HL-60/S4 treated with retinoic acid at 250 ng/mL for 4 days and 3 days (cell line): Measurements from ENCODE around the gene PEX10.
"Not testable (repeated sequence)": the region's sequence is repeated elsewhere in the genome, so short reads cannot be mapped to it uniquely, and the experiment has no call there.

Experiments
- in situ Hi-C: fragments of 300-500 bp; cut with MboI; formaldehyde crosslinking; loops from 2 replicates; pipeline ENCODE4 v1.7.0; 2022; ENCODE audit warnings: low sequenced_read_pairs

Gene PEX10

DNA sequence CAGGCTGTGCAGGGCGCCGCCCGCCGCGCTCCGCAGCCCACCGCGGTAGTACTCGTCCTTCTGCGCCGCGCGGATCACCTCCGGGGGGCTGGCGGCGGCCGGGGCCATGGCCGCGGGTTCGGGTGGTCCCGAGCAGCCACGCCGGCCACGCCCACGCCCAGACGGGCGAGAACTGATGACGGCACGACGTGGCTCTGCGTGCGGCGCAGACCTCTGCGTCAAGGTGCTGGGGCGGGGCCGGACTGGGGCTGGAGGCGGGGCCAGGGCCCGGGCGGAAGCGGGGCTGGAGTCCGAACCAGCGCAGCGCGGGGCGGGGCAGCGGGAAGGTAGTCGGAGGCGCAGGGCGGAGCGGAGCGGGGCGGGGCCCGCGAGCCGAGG lies at the start of gene PEX10:
Gene PEX10, minus strand, starts transcription at position 170 of the 378 bp plus-strand sequence. Its CDS starts 62 bp downstream, at position 108.
- in situ Hi-C loops = loop anchor here (25.0 kb wide), 1 partner anchor 1000 kb away; no protein-coding TSS in a partner anchor

DNA sequence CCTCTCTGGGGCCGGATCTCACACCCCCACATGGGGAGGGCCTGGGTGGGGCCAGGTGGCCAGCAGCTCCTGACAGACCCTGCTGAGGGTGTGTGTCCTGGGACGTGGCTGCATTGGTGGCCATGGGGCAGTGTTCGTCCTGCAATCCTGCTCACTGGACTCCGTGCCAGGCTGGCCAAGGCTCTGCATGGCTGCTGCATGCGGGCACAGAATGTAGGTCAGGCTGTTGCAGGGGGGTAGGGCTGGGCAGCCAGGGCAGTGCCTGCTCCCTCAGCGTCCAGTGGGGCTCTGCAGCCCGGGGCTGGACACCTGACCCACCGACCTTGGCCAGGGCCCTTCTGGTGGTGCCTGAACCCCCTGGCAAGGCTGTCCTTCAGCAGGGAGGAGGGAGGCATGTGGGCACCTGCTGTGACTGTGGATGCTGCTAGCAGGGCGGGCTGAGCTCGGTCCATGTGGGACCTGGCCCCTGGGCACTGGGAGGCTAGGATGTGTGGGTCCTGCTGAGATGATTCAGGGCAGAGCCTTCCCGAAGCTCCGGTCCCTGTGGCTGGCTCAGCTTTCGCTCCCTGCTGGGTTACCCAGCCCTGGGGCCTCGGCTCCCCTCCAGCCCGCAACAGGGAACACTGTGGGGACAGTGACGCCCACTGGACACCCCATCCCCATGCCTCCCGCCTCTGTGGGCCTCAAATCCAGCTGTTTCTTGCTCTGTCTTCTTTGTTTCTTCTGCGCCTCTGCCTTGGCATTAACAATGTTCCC lies 48.8 kb upstream of the PEX10 start:
- in situ Hi-C loops = no loop called here

DNA sequence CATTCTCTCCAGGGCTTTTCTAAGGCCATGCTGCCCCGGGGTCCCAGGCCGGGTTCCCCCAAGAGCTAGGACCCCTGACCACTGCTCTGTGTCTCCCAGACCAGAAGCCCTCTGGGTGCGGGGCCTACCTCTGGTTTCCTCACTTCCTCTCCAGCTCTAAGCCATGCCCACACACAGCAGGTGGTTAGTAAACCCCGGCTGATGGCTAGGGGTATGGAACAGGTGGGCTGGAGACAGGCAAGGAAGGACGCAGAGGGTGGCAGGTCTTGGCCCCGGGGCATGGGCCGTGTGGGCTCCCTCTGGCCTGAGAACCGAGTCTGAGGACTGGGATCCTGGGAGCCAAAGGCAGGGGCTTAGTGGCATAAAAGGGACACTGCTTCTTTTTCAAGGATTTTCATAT lies 47.8 kb upstream of the PEX10 start:
- in situ Hi-C loops = no loop called here

DNA sequence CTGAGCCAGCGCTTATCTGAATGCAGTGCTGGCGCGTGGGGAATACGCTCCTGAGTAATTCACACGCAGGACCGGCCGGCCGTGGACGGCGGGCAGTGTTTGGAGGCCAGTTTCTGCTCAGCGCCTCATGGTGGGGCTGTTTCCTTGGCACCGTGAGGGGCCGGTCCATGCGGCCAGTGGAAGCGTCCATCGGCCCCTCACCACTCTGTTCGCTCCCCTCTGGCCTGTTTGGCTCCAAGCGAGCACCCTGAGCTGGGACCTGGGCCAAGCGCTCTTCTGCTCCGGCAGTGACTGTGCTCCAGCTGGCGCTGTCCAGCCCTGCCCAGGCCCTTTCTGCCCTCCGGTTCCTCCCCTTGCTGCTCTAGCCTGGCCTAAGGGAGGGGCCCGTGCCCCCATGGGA lies 47.4 kb upstream of the PEX10 start:
- in situ Hi-C loops = no loop called here

DNA sequence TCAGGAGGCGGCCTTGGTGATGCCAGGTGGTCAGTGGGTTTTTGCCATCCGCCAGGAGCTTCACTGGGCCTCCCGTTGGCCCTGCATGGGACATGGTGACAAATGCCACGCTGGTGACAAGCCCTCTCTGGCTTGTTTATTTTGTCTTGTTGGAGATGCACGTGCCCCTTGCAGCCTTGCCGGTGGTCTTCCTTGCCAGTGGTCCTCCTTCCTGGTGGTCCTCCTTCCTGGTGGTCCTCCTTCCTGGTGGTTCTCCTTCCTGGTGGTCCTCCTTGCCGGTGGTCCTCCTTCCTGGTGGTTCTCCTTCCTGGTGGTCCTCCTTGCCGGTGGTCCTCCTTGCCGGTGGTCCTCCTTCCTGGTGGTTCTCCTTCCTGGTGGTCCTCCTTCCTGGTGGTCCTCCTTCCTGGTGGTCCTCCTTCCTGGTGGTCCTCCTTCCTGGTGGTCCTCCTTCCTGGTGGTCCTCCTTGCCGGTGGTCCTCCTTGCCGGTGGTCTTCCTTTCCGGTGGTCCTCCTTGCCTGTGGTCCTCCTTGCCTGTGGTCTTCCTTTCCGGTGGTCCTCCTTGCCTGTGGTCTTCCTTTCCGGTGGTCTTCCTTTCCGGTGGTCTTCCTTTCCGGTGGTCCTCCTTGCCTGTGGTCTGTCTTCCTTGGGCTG lies 46.9 kb upstream of the PEX10 start:
- in situ Hi-C loops = not testable (repeated sequence)

DNA sequence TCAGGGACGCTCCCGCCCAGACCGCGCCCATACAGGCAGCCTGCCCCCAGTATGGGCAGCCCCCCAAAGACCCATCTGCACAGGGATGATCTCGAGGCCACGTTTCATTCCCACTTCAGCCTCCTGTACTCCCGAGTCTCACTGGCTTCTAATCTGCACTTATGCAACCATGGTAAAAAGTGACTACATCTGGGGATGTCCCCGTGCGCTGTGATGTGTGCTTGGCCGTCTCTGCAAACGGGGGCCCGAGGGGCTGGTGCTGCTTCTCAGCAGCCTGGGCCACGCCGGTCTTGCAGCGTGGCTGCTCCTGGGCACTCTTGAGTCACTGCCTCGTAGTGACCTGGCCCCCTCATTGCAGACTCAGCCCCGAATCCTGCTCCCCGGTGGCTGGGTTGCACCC lies 46.3 kb upstream of the PEX10 start:
- in situ Hi-C loops = no loop called here

DNA sequence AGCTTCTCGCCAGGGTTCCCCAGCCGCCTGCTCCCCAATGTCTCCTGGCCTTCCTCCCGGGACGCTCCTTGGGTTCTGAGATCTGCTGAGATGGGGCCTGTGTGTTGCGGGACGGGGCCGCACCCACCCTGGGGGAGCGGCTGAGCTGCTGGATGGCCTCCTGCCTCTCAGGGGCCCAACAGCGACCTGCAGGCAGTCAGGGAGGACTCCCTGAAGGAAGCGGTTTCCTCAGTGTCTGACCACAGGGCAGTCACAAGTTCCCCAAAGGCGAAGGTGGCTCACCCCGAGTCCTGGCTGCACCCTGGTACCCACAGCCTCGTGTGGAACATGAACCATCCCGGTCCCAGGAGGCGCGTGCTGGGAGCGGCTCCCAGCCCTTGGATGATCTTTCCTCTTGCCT lies 45.1 kb upstream of the PEX10 start:
- in situ Hi-C loops = no loop called here

DNA sequence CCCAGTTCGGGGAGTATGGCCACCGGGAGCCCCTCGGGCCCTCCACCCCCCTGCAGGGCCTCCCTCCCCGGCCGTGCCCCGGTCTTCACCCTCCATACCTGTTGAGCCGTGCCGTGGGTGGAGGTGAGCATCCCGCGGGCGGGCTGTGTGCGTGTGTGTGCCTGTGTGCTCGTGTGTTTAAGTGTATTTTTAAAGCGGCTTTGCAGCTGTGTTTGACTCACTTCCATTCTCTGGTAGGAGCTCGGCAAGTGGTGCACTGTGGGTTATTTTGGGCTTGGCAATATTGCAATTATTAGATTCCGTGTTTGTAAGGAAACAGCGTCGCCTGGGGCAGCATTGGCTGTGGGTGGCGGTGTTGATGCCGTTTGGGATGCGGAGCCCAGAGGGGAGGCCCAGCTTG lies 43.4 kb upstream of the PEX10 start:
- in situ Hi-C loops = no loop called here

DNA sequence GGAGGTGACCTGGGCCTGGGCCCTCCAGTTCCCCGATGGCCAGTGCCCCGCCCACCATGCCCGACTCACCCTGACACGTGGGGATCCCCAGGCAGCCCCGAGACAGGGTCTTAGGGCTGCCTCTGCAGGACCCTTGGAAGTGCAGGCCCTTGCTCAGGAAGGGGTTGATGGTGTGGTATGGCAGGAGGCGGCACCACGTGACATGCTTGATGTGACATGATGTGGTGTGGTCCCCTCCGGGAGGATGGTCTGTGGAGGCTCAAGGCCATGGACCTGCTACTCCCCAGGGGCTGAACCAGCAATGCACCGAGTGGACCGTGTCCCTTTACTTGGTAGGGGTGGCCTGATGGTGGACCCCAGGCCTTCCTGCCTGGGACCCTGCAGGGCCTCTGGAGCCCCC lies 41.9 kb upstream of the PEX10 start:
- in situ Hi-C loops = no loop called here

DNA sequence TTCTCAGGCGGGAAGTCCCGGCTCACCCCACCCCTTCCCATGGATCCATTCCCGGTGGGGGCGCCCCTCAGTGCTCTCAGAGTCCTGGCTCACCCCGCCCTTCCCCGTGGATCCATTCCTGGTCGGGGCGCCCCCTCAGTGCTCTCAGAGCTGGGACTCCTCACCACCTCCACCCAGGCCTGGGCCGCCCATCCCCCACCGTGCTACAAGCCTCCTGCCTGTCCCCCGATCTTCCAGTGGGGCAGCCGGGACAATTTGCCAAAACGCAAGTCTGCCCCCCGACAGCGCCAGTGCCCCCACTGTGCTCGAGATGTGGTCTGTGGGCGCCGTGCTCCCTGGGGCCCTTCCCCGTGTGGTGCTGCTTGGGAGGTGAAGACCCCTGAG lies 40.6 kb upstream of the PEX10 start:
- in situ Hi-C loops = no loop called here

DNA sequence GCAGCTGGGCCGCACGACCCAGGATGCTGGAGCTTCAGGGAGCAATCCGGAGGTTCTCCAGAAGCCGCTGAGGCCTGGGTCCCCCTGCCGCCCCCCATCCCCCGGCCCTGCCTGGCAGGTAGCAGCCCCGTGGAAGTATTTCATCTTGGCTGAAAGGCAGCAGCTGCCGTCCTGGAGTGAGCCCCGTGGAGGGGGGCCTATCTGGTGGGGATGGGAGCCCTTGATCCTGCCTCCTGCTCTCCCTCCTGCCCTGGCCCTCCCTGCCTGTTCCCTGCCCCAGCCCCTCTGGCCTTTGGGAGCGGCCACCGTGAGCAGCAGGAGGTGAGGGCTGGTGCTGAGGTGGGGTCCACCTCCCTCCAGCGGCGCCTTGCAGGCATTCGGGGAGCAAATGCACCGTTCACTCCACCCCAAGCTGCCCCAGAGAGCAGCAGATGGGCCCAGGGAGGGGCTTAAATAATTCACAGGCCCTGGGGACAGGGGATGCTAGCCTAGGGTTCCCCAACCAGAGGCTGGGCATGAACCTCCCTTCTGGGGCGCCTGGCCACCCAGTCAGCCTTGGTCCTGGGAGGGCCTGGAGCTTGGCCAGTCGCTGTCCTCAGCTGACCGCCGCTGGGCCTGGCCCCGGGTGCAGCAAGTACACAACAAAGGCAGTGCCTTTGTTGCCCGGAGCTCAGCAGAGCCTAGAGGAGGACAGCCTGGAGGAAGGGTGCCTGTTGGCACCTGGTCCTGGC lies 40.0 kb upstream of the PEX10 start:
- in situ Hi-C loops = no loop called here

DNA sequence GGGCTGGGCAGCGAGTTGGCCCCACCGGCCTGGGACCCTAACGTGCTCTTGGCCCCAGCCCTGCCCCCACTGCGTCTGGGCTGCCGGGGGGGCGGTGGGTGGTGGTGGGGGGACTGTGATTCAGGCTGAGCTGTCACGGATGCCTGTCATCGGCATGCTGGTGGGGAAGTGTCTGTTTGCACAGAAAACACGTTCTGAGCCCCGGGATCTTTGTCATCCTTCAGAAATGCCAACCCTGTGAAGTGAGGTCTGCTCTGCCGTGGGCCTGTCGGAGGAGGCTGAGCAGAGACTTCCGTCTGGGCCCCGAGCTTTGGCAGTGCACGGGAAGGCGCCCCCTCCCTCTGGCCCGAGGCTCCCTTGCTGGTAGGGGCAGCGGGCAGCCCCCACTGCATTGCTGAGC lies 39.4 kb upstream of the PEX10 start:
- in situ Hi-C loops = no loop called here

DNA sequence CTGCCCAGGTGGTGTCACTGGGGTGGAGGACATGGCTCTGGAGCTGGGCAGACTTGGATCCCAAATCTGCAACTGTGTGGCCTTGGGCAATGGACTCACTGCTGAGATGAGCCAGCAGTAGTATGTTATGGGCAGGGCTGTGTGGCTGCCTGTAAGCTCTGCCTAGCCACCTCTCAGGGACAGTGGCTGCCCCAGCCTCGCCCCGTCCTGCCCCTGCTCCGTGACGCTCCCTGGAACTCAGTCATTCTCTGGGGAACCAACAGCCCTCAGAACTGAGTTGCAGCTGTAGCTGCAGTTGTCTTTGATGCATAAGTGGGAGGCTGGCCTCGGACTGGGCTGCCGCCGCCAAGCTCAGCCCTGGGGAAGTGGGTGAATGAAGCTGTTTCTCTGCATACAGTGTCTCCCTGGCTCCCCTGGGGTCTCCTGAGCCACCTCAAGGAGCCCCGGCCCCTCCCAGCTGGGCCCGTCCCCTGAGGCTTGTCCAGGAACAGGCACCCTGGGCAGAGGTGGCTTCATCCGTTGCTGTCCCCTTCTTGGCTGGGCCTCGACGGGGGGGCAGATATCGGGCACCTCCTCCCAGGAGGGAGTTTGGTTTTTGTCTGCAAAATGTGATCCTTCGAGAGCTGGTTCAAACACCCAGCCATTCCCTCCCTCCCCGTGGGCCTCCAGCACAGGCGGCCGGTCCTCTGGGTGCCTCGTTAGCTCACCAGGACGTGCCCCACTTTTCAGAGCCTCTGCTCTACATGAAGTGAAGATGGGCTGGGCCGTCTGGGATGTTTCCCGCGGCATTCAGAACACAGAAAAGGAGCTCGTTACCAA lies 37.5 kb upstream of the PEX10 start:
- in situ Hi-C loops = no loop called here

DNA sequence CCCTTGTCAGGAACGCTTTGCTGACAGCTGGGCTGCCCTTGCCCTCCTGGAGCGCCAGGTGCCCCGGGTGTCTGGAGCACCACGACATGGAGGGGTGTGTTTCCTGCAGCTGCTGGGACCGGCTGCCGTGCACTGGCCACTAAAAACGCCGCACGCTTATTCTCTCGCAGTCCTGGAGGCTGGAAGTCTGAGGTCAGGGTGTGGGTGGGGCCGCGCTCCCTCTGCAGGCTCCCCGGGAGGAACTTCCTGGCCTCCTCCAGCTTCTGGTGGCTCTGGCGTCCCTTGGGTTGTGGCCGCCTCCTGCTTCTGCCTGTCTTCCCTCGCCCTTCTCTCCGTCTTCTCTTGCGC lies 35.7 kb upstream of the PEX10 start:
- in situ Hi-C loops = no loop called here

DNA sequence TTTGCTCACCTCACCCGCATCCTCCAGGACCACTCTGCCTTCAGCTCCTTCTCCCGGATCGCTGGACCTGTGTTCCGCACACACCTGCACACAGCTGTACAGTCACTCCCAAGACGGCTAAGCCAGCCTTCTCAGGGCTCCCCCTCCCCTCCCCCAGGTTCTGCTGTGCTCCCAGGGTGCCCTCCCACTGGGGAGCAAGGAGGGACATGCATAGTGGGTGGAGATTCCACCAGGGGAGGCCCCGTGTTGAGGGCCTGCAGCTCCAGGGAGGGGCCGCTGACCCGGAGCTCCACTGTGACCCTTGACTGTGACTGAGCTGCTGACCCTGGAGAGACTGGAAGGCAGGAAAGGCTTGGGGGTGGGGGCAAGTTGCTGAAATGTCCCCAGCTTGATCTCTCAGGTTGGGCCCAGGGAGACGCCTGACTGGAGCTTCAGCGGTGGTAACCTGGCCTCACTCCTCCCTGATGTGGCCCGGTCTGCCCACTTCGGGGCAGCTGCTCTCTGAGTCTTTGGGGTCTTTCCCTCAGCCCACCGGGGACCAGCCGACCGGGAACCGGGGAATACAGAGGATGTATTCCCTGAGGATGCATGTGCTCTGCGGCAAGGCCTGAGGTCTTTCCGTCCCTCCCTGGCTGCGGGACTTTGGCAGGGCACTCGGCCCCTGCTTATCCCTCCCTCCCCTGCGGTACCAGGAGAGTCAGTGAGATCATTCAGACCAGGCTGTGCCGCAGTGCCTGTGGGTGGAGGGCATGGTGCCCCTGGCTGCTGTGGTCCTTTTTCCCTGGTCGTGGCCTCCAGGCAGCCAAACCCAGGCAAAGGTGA lies 35.1 kb upstream of the PEX10 start:
- in situ Hi-C loops = no loop called here

DNA sequence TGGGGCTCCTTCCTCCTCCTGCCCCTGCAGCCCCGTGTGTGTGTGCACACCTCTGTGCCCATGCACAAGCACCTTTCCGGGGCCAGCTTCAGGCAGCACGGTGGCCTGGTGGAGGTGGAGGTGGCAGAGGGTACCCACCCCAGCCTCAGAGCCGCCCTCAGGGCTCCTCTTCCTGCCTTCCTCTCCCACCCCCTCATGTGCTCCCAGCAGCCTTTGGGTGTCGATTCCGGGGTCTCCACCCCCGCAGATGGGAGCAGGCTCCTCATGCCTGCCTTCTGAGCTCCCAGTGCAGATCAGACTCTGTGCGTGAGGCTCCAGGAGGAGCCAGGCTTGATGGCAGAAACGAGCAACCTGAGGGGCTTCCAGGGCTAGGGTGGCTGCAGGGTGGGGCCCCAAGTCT lies 34.5 kb upstream of the PEX10 start:
- in situ Hi-C loops = no loop called here

DNA sequence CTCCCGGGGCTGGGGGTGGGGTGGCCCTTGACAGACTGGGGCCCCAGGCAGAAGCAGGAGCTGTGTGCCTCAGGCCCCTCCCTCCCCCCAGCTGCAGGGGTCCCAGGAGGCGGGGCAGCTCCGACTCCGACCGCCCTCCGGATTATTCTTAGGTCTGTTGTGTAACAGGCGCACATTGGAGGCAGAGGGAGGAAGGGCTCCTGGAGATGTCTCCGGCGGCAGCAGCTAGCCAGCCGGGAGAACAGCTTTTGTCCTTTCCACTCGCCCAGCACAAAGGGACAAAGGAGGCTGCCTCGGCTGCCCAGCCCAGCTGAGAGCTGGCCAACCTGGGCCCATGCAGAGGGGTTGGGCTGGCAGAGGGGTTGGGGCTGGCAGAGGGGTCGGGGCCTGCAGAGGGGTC lies 34.0 kb upstream of the PEX10 start:
- in situ Hi-C loops = no loop called here

DNA sequence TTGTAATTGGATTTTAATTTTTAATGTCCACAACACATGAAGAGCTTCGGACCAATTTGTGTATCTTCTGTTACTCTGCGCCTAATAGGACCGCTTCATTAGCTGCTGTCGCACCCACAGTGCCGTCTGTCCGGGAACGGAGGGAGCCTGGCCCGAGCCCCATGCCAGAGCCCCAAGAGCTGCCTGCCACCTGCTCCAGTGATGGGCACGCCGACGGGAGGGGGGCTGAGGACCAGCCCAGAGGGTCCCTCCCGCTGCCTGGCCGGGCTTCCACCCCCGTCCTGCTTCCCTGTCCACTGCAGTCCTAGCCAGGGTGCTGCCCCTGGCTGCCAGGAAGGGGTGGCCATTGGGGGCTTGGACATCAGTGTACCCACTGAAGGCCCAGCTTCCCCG lies 33.5 kb upstream of the PEX10 start:
- in situ Hi-C loops = no loop called here

DNA sequence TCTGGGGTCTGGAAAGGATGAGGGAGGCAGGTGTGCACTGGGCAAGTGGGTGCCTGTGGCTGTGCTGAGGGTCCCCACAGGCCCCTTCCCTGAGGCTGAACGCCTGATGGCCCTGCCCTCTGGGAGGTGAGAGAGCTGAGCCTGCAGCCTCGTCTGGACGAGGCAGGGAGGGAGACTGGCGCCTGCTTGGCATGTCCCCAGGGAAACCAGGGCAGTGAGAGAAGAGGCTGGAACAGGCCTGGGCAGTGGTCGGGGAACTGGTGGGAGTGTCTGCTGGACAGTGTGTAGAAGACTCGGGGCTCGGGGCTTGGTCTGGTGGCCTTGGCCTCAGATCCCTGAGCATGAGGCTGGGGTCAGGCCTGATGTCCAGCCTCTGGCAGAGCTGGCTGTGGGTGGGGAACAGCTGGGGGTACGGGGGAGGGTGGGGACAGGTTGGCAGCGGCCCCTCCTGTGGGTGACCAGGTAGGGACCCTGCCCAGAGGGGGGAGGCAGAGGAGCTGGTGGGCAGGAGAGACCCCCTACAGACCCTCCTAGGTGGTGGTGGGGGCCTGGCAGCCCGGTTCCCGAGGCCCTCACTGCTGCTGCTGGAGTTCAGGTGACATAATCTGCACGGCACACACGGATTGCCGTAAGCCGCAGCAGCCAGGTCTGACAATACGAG lies 32.9 kb upstream of the PEX10 start:
- in situ Hi-C loops = no loop called here

DNA sequence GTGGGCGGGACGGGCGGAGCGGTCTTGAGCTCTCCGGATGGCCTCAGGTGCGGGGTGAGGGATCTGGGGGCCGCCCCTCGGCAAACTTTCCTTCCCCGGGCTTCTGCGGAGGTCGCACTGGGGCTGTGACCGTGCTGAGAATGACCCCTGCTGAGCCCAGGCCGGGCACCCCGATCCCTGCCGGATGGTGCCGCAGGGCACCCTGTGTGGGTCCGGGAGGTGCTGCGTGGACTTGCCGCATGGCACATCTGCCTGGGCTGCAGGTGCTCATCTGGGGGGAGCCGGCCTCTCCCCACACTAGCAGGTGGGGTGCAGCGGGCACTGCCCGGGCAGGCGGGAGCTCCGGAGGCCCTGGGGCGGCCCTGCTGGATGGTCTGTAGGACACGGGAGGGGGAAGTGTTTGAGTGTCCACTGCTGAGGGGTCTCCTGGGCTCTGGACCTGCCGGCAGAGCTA lies 31.8 kb upstream of the PEX10 start:
- in situ Hi-C loops = no loop called here
